A549 (cell line): ENCODE measurements around the gene CPSF4. TPM values are rescaled to one million over a fixed set of nuclear protein-coding genes. Genes with fewer than 3 reads are reported as not detected.

ENCODE experiments used
- ATAC-seq, 2 experiments: fragments of 200-7000 bp in 1 of 2; fragments of >200 bp in 1 of 2; cut with Nextera tagmentation in 1 of 2; cut with Tn5 transposase in 1 of 2; 3 replicates each; pipeline versions ENCODE4 v1.8.0 to v1.9.1; 2018 to 2020; ENCODE audit warnings: mild to moderate bottlenecking in 1 of 2, moderate library complexity in 1 of 2
- CTCF ChIA-PET: fragments of 300-600 bp; sonication (Branson Sonifier 250); formaldehyde crosslinking; extraction: SDS; loops from one replicate; lab custom pipeline; 2021; ENCODE audit warnings: antibody characterized with exemption, inconsistent platforms; lab: Yijun Ruan, JAX
- POLR2A ChIA-PET: fragments of 350-600 bp; formaldehyde crosslinking; extraction: SDS; loops from one replicate; lab custom pipeline; 2021; ENCODE audit warnings: antibody characterized with exemption, inconsistent platforms; lab: Yijun Ruan, JAX
- DNase-seq, 2 experiments: peaks; one replicate each; pipeline versions ENCODE4 v3.0.0 to v3.0.0-alpha.2; 2011 to 2016; ENCODE audit warnings: low read depth in 1 of 2, low spot score in 1 of 2
- FAIRE-seq: peaks from 2 replicates; lab custom pipeline; 2011; peaks lifted over from hg19 to GRCh38; lab: Jason Lieb, UNC
- H3K27ac ChIP-seq, 2 experiments: fragments of >200 bp; sonication (Bioruptor Twin); formaldehyde crosslinking; 3 replicates each; pipeline ENCODE4 v1.5.1; 2016 to 2017
- H3K4me1 ChIP-seq: fragments of >200 bp; sonication (Bioruptor Twin); formaldehyde crosslinking; 3 replicates; pipeline ENCODE4 v1.6.1; 2016
- H3K4me2 ChIP-seq: fragments of >200 bp; sonication (Bioruptor Twin); formaldehyde crosslinking; 3 replicates; pipeline ENCODE4 v1.6.1; 2016
- H3K4me3 ChIP-seq: fragments of >200 bp; sonication (Bioruptor Twin); formaldehyde crosslinking; 3 replicates; pipeline ENCODE4 v1.5.1; 2016
- H3K9me3 ChIP-seq: fragments of >200 bp; sonication (Bioruptor Twin); formaldehyde crosslinking; 3 replicates; pipeline ENCODE4 v1.6.1; 2016
- BHLHE40 ChIP-seq: IDR thresholded peaks from 2 replicates; pipeline ENCODE4 v1.6.1; 2012; ENCODE audit warnings: low read depth, low read length, inconsistent platforms
- CBX2 ChIP-seq: fragments of 200-600 bp; sonication (generic); IDR thresholded peaks from 2 replicates; pipeline ENCODE4 v1.6.1; 2016; ENCODE audit warnings: low read depth, mild to moderate bottlenecking, borderline replicate concordance
- CEBPB ChIP-seq, 2 experiments: fragments of >200 bp in 1 of 2; sonication (Bioruptor Twin) in 1 of 2; formaldehyde crosslinking in 1 of 2; IDR thresholded peaks; 2 replicates each; pipeline ENCODE4 v1.6.1; 2012 to 2016
- EHF ChIP-seq: fragments of 250-450 bp; sonication (Bioruptor Pico); IDR thresholded peaks from 2 replicates; pipeline ENCODE4 v1.5.0; 2020; ENCODE audit warnings: mild to moderate bottlenecking
- EHMT2 ChIP-seq: fragments of 200-600 bp; sonication (generic); IDR thresholded peaks from 2 replicates; pipeline ENCODE4 v1.6.1; 2016; ENCODE audit warnings: antibody characterized with exemption, low read depth, mild to moderate bottlenecking, moderate library complexity
- ELK1 ChIP-seq: fragments of 150-350 bp; IDR thresholded peaks from 2 replicates; pipeline ENCODE4 v1.6.1; 2014; ENCODE audit warnings: low read depth, mild to moderate bottlenecking, low read length
- ESRRA ChIP-seq: fragments of 150-350 bp; IDR thresholded peaks from 2 replicates; pipeline ENCODE4 v1.6.1; 2014; ENCODE audit warnings: mild to moderate bottlenecking, low read length, borderline replicate concordance
- FOSL2 ChIP-seq, 2 experiments: fragments of 450-650 bp in 1 of 2; fragments of >200 bp in 1 of 2; sonication (Bioruptor Twin) in 1 of 2; formaldehyde crosslinking; IDR thresholded peaks; 2 replicates each; pipeline versions ENCODE4 v1.5.0 to v1.6.1; 2016 to 2020; ENCODE audit warnings: mild to moderate bottlenecking in 1 of 2, moderate library complexity in 1 of 2
- GATA3 ChIP-seq: IDR thresholded peaks from 2 replicates; pipeline ENCODE4 v1.6.1; 2012; ENCODE audit warnings: borderline replicate concordance
- HDAC2 ChIP-seq: fragments of 200-600 bp; sonication (generic); IDR thresholded peaks from 2 replicates; pipeline ENCODE4 v1.6.1; 2016
- HES2 ChIP-seq: fragments of >200 bp; sonication (Bioruptor Twin); formaldehyde crosslinking; IDR thresholded peaks from 2 replicates; pipeline ENCODE4 v1.6.1; 2016
- HOXB13 ChIP-seq: fragments of 250-450 bp; sonication (Bioruptor Pico); IDR thresholded peaks from 2 replicates; pipeline ENCODE4 v1.5.0; 2020; ENCODE audit warnings: low read depth, mild to moderate bottlenecking, moderate library complexity
- KDM1A ChIP-seq: fragments of 200-600 bp; sonication (generic); IDR thresholded peaks from 2 replicates; pipeline ENCODE4 v1.6.1; 2016; ENCODE audit warnings: low read depth, mild to moderate bottlenecking
- MAFK ChIP-seq: fragments of 450-650 bp; IDR thresholded peaks from 2 replicates; pipeline ENCODE4 v1.6.1; 2014; ENCODE audit not compliant: partially characterized antibody
- MAZ ChIP-seq: fragments of 150-350 bp; IDR thresholded peaks from 2 replicates; pipeline ENCODE4 v1.6.1; 2014; ENCODE audit warnings: antibody characterized with exemption, low read depth, low read length, borderline replicate concordance
- MYC ChIP-seq: IDR thresholded peaks from 2 replicates; pipeline ENCODE4 v1.6.1; 2012; ENCODE audit warnings: mild to moderate bottlenecking, inconsistent platforms, low read length, improper control_type of control experiment, borderline replicate concordance
- NFE2L2 ChIP-seq: fragments of 150-350 bp; conservative IDR thresholded peaks from 2 replicates; pipeline ENCODE4 v1.6.1; 2014; ENCODE audit warnings: low read length
- NR3C1 ChIP-seq: fragments of >200 bp; sonication (Bioruptor Twin); formaldehyde crosslinking; IDR thresholded peaks from 3 replicates; pipeline ENCODE4 v1.6.1; 2017
- POLR2A ChIP-seq: IDR thresholded peaks from 2 replicates; pipeline ENCODE4 v1.6.1; 2012; ENCODE audit warnings: mild to moderate bottlenecking, low read length
- POLR2AphosphoS2 ChIP-seq: conservative IDR thresholded peaks from 2 replicates; pipeline ENCODE4 v1.6.1; 2012; ENCODE audit warnings: low read length, improper control_type of control experiment, inconsistent platforms
- RAD21 ChIP-seq, 2 experiments: fragments of >200 bp in 1 of 2; sonication (Bioruptor Twin) in 1 of 2; formaldehyde crosslinking in 1 of 2; IDR thresholded peaks in 1 of 2; conservative IDR thresholded peaks in 1 of 2; 2 replicates in 1 of 2; 3 replicates in 1 of 2; pipeline ENCODE4 v1.6.1; 2012 to 2018; ENCODE audit warnings: inconsistent platforms in 1 of 2
- RARB ChIP-seq: fragments of 250-450 bp; sonication (Bioruptor Pico); IDR thresholded peaks from 2 replicates; pipeline ENCODE4 v1.8.0; 2021; ENCODE audit warnings: mild to moderate bottlenecking, moderate library complexity
- RCOR1 ChIP-seq: fragments of 150-350 bp; IDR thresholded peaks from 2 replicates; pipeline ENCODE4 v1.6.1; 2014; ENCODE audit warnings: antibody characterized with exemption, low read length, low read depth
- RNF2 ChIP-seq: fragments of 200-600 bp; sonication (generic); IDR thresholded peaks from 2 replicates; pipeline ENCODE4 v1.6.1; 2016; ENCODE audit warnings: low read depth, mild to moderate bottlenecking, antibody characterized with exemption, moderate library complexity, borderline replicate concordance
- SMC3 ChIP-seq: fragments of >200 bp; sonication (Bioruptor Twin); formaldehyde crosslinking; IDR thresholded peaks from 3 replicates; pipeline ENCODE4 v1.6.1; 2018; ENCODE audit warnings: inconsistent platforms
- TFCP2L1 ChIP-seq: fragments of 250-450 bp; sonication (Bioruptor Pico); IDR thresholded peaks from 2 replicates; pipeline ENCODE4 v1.5.0; 2021; ENCODE audit warnings: mild to moderate bottlenecking
- ZC3H11A ChIP-seq: fragments of 450-650 bp; IDR thresholded peaks from 2 replicates; pipeline ENCODE4 v1.6.1; 2014; ENCODE audit warnings: antibody characterized with exemption, mild to moderate bottlenecking
- ZFP36 ChIP-seq: fragments of 450-650 bp; IDR thresholded peaks from 2 replicates; pipeline ENCODE4 v1.6.1; 2014; ENCODE audit warnings: borderline replicate concordance; ENCODE audit not compliant: partially characterized antibody
- ZSCAN20 ChIP-seq: fragments of 250-450 bp; sonication (Bioruptor Pico); IDR thresholded peaks from 2 replicates; pipeline ENCODE4 v1.8.0; 2022; ENCODE audit warnings: mild to moderate bottlenecking, moderate library complexity
- WGBS: methylation state at CpG from one replicate; pipeline ENCODE4 v1.1.6; 2017; ENCODE audit errors: missing lambda C conversion rate; 5-methylcytosine and 5-hydroxymethylcytosine counted together
- polyA plus RNA-seq, 4 experiments: library from polyadenylated mRNA; depleted of rRNA in 3 of 4; stranded (reverse); fragments of >200 nt; fragmentation: RNase III in 1 of 4; extraction: RNeasy Plus Mini Kit Qiagen cat#74134 plus additional on column Dnase treatment in 1 of 4; gene quantifications; 2 replicates in 3 of 4; 3 replicates in 1 of 4; pipeline ENCODE4 v1.2.3, GENCODE V29; 2011 to 2017
- TF ChIP-seq, protein P1 (sequence below): fragments of 250-450 bp; sonication (Bioruptor Pico); IDR thresholded peaks from 2 replicates; pipeline ENCODE4 v1.5.0; 2021; ENCODE audit warnings: mild to moderate bottlenecking, moderate library complexity, borderline replicate concordance
- TF ChIP-seq, protein P2 (sequence below): fragments of >200 bp; sonication (Bioruptor Twin); formaldehyde crosslinking; IDR thresholded peaks from 3 replicates; pipeline ENCODE4 v1.5.1; 2016

Gene CPSF4
- polyA plus RNA-seq, 2 of the 4 experiments (the other 2 are of a cell fraction) = 28.7 to 35.6 TPM

GRCh38 chr7:99409192-99409572 lies 29.6 kb upstream of the CPSF4 start:
- no peak for TF ChIP-seq POLR2AphosphoS2
- no peak for TF ChIP-seq RARB (CRISPR knock-in tag)
- no peak for TF ChIP-seq POLR2A
- no peak for TF ChIP-seq FOSL2 (IDR thresholded peaks at IDR 0.05)
- TF ChIP-seq FOSL2 (CRISPR knock-in tag; IDR thresholded peaks at IDR 0.05) = no peak
- TF ChIP-seq TFCP2L1 (CRISPR knock-in tag) = no peak
- no peak for TF ChIP-seq ZSCAN20
- TF ChIP-seq GATA3 = no peak
- no peak for TF ChIP-seq NFE2L2
- TF ChIP-seq KDM1A = no peak
- TF ChIP-seq EHMT2 = no peak
- TF ChIP-seq, protein P1, sequence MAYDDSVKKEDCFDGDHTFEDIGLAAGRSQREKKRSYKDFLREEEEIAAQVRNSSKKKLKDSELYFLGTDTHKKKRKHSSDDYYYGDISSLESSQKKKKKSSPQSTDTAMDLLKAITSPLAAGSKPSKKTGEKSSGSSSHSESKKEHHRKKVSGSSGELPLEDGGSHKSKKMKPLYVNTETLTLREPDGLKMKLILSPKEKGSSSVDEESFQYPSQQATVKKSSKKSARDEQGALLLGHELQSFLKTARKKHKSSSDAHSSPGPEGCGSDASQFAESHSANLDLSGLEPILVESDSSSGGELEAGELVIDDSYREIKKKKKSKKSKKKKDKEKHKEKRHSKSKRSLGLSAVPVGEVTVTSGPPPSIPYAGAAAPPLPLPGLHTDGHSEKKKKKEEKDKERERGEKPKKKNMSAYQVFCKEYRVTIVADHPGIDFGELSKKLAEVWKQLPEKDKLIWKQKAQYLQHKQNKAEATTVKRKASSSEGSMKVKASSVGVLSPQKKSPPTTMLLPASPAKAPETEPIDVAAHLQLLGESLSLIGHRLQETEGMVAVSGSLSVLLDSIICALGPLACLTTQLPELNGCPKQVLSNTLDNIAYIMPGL (CRISPR knock-in tag) = no peak
- TF ChIP-seq RAD21 (conservative IDR thresholded peaks at IDR 0.05 in 1 of 2, IDR thresholded peaks at IDR 0.05 in 1 of 2) = no peak
- no peak for TF ChIP-seq HES2
- Histone ChIP-seq H3K4me2 (peak overlapping the region; percentile 95), H3K27ac (peak overlapping the region; percentile 97 to 98), H3K9me3 (no peaks in the 10 kb centered on the region), H3K4me1 (peaks cover 34% of the 10 kb centered on the region), H3K4me3 (peak overlapping the region; percentile 99)
- FAIRE-seq (no peak), DNase-seq (no peak), ATAC-seq (peak; percentile 5 to 11; a peak in 4 of 6 replicates)
- ChIA-PET POLR2A (interaction anchor here (0.6 to 2.5 kb wide), 15 partner anchors 8 to 1019 kb away, joined by 3 to 23 read pairs (median 4); partner anchors contain the start of genes AP4M1, ARPC1B, CPSF4 and KPNA7), CTCF (interaction anchor here (1.3 to 1.7 kb wide), 4 partner anchors 11 to 96 kb away, joined by 3 to 7 read pairs (median 4); no protein-coding TSS in a partner anchor)
- 3% methylated on average over 18 of the region's 18 CpGs for WGBS

DNA sequence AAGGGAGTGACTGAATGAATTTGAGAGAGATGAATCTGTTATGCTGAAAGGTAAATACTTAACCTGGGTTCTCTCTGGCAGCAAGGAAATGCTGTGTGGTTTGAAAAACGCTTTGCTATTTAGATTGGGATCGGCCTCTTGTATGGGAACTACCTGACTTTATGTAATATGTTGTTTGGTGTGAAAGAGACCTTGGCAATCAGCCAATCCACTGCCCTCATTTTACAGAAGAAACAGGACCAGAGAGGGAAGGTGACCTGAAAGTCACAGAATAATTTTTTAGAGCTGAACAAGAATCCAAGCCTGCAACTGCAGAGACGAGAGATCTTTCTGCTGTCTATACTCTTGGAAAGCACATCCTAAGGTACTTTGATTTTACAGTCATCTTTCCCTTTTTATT lies 28.9 kb upstream of the CPSF4 start:
- Histone ChIP-seq H3K4me3 (peak overlapping the region; percentile 99), H3K4me2 (peak overlapping the region; percentile 95), H3K9me3 (no peaks in the 10 kb centered on the region), H3K27ac (peak overlapping the region; percentile 97 to 98), H3K4me1 (peaks cover 28% of the 10 kb centered on the region)
- ATAC-seq (no peak), DNase-seq (no peak), FAIRE-seq (no peak)
- ChIA-PET CTCF (interaction anchor here (0.6 to 1.7 kb wide), 4 partner anchors 10 to 654 kb away, joined by 3 to 7 read pairs (median 5); no protein-coding TSS in a partner anchor), POLR2A (interaction anchor here (2.5 kb wide), 1 partner anchor 29 kb away, joined by 16 read pairs; the partner anchor contains the start of genes CPSF4 and PTCD1)
- no peak for TF ChIP-seq POLR2AphosphoS2
- TF ChIP-seq MAFK = no peak
- TF ChIP-seq NR3C1 = no peak
- TF ChIP-seq CEBPB (IDR thresholded peaks at IDR 0.05) = no peak
- no peak for TF ChIP-seq EHF (CRISPR knock-in tag)
- TF ChIP-seq ZFP36 = no peak
- TF ChIP-seq ESRRA = no peak
- TF ChIP-seq, protein P2, sequence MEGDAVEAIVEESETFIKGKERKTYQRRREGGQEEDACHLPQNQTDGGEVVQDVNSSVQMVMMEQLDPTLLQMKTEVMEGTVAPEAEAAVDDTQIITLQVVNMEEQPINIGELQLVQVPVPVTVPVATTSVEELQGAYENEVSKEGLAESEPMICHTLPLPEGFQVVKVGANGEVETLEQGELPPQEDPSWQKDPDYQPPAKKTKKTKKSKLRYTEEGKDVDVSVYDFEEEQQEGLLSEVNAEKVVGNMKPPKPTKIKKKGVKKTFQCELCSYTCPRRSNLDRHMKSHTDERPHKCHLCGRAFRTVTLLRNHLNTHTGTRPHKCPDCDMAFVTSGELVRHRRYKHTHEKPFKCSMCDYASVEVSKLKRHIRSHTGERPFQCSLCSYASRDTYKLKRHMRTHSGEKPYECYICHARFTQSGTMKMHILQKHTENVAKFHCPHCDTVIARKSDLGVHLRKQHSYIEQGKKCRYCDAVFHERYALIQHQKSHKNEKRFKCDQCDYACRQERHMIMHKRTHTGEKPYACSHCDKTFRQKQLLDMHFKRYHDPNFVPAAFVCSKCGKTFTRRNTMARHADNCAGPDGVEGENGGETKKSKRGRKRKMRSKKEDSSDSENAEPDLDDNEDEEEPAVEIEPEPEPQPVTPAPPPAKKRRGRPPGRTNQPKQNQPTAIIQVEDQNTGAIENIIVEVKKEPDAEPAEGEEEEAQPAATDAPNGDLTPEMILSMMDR = no peak
- no peak for TF ChIP-seq CBX2
- 21% methylated on average over 3 of the region's 3 CpGs for WGBS

DNA sequence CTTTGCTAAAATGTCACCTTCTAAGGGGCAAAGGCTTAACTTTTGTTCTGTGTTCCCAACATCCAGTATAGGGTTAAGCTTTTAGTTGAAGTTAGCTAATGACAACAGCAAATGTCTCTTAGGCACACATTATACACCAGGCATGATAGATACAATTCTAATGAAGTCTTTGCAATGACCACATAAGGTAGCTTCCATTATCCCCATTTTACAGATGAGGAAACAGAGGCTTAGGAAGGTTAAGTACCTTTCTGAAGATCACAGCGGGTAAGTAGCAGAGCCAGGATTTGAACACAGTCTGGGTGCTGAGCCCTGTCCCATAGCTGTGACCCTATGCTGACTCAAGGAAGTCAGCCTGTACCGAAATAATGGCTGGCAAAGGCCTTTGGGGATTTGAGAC lies 28.1 kb upstream of the CPSF4 start:
- Histone ChIP-seq H3K4me2 (peak overlapping the region; percentile 95), H3K4me1 (peaks cover 31% of the 10 kb centered on the region), H3K4me3 (no peak overlapping the region), H3K27ac (no peak overlapping the region), H3K9me3 (no peaks in the 10 kb centered on the region)
- ChIA-PET POLR2A (no interaction called here), CTCF (no interaction called here)
- DNase-seq = no peak
- no peak for ATAC-seq
- FAIRE-seq = no peak
- 96% methylated on average over 2 of the region's 2 CpGs for WGBS
- TF ChIP-seq FOSL2 (IDR thresholded peaks at IDR 0.05) (no peak), FOSL2 (CRISPR knock-in tag; IDR thresholded peaks at IDR 0.05) (no peak), BHLHE40 (no peak), CBX2 (no peak), MYC (no peak), MAZ (no peak), HOXB13 (no peak), RNF2 (no peak), ZC3H11A (no peak), ZSCAN20 (no peak), RCOR1 (no peak), ELK1 (no peak), SMC3 (no peak), HDAC2 (no peak)
